ENCODE measurements around the gene IZUMO1R. TPM values are rescaled to one million over a fixed set of nuclear protein-coding genes. Genes with fewer than 3 reads are reported as not detected.
"Not testable (repeated sequence)": the region's sequence is repeated elsewhere in the genome, so short reads cannot be mapped to it uniquely, and the experiment has no call there.

IZUMO1R gene
- total RNA-seq, 2 experiments from 2014 or later, result not detected

- no peak for DNase-seq
- no peaks in the 10 kb centered on the region for H3K36me3 ChIP-seq (ENCODE audit: insufficient read depth, low read length)
- peaks cover 22% of the 10 kb centered on the region for H3K27me3 Mint-ChIP-seq
- TF ChIP-seq, protein P1, sequence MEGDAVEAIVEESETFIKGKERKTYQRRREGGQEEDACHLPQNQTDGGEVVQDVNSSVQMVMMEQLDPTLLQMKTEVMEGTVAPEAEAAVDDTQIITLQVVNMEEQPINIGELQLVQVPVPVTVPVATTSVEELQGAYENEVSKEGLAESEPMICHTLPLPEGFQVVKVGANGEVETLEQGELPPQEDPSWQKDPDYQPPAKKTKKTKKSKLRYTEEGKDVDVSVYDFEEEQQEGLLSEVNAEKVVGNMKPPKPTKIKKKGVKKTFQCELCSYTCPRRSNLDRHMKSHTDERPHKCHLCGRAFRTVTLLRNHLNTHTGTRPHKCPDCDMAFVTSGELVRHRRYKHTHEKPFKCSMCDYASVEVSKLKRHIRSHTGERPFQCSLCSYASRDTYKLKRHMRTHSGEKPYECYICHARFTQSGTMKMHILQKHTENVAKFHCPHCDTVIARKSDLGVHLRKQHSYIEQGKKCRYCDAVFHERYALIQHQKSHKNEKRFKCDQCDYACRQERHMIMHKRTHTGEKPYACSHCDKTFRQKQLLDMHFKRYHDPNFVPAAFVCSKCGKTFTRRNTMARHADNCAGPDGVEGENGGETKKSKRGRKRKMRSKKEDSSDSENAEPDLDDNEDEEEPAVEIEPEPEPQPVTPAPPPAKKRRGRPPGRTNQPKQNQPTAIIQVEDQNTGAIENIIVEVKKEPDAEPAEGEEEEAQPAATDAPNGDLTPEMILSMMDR (IDR thresholded peaks at IDR 0.05), result no peak
- H3K9me3 Mint-ChIP-seq, result peaks cover 3% of the 10 kb centered on the region
- H3K9me3 ChIP-seq (ENCODE audit: control insufficient read depth in 1 of 2, insufficient read depth in 1 of 2, low read length in 2 of 2), result peaks cover 0 to 5% of the 10 kb centered on the region in 2 experiments
- intact Hi-C loops (cut with DNase I, micrococcal nuclease), result no loop called here
- H3K27ac Mint-ChIP-seq, result no peak overlapping the region
- no peaks in the 10 kb centered on the region for H3K36me3 Mint-ChIP-seq (ENCODE audit: low read depth)
- H3K4me1 ChIP-seq (ENCODE audit: insufficient read depth, low read length), result no peaks in the 10 kb centered on the region
- ChIA-PET POLR2A (no interaction called here), CTCF (no interaction called here)
- H3K27me3 ChIP-seq (ENCODE audit: control insufficient read depth in 1 of 2, insufficient read depth in 2 of 2, low read length in 2 of 2), result peaks cover 0 to 4% of the 10 kb centered on the region in 2 experiments
- ATAC-seq (ENCODE audit: poor library complexity), result no peak
- no peaks in the 10 kb centered on the region for H3K4me1 Mint-ChIP-seq (ENCODE audit: low read depth)
- no peak overlapping the region for H3K4me3 Mint-ChIP-seq
- no peak overlapping the region for H3K4me3 ChIP-seq (ENCODE audit: low read length)
- H3K27ac ChIP-seq (ENCODE audit: low read depth in 1 of 2, low read length in 2 of 2), result no peak overlapping the region
These were observed 34.3 kb downstream of the IZUMO1R start for GRCh38 chr11:94338651-94339050.

- Mint-ChIP-seq H3K27ac (no peak overlapping the region), H3K9me3 (no peaks in the 10 kb centered on the region), H3K4me1 (ENCODE audit: low read depth) (no peaks in the 10 kb centered on the region), H3K27me3 (peaks cover 11% of the 10 kb centered on the region), H3K36me3 (ENCODE audit: low read depth) (no peaks in the 10 kb centered on the region), H3K4me3 (no peak overlapping the region)
- no peaks in the 10 kb centered on the region for H3K4me1 ChIP-seq (ENCODE audit: insufficient read depth, low read length)
- ATAC-seq (ENCODE audit: poor library complexity) (no peak), DNase-seq (no peak)
- no peak overlapping the region for H3K4me3 ChIP-seq (ENCODE audit: low read length)
- intact Hi-C loops (cut with DNase I, micrococcal nuclease), result no loop called here
- TF ChIP-seq, protein P1 (IDR thresholded peaks at IDR 0.05), result no peak
- POLR2A ChIA-PET, result no interaction called here
- CTCF ChIA-PET, result no interaction called here
- H3K27me3 ChIP-seq (ENCODE audit: control insufficient read depth in 1 of 2, insufficient read depth in 2 of 2, low read length in 2 of 2), result peaks cover 0 to 4% of the 10 kb centered on the region in 2 experiments
- H3K27ac ChIP-seq (ENCODE audit: low read depth in 1 of 2, low read length in 2 of 2), result no peak overlapping the region
- no peaks in the 10 kb centered on the region for H3K36me3 ChIP-seq (ENCODE audit: insufficient read depth, low read length)
- H3K9me3 ChIP-seq (ENCODE audit: control insufficient read depth in 1 of 2, insufficient read depth in 1 of 2, low read length in 2 of 2), result peaks cover 0 to 5% of the 10 kb centered on the region in 2 experiments
These were observed 37.9 kb downstream of the IZUMO1R start for GRCh38 chr11:94342250-94342649.

DNA sequence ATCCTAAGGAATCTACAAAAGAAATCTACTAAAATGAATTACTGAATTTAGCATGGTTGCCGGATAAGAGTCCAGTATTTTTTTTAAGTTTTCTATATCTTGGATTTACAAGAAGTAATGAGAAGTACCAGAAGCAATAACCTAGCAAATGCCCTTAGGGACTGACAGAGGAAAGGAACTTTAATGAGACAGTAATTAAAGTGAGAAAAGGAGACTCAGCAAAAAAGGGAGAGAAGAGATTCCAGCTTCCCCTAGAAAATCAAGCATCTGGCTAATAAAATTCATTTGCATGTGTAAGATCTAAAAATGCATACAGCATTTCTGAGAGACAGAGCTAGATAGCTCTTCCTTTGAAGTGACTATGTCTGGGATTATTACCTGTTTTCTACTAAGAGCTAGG, 39.1 kb downstream of the IZUMO1R start:
- no peak for ATAC-seq (ENCODE audit: poor library complexity)
- peaks cover 0 to 5% of the 10 kb centered on the region in 2 experiments for H3K9me3 ChIP-seq (ENCODE audit: control insufficient read depth in 1 of 2, insufficient read depth in 1 of 2, low read length in 2 of 2)
- Mint-ChIP-seq H3K4me3 (no peak overlapping the region), H3K27me3 (peaks cover 2% of the 10 kb centered on the region), H3K27ac (no peak overlapping the region), H3K9me3 (no peaks in the 10 kb centered on the region), H3K36me3 (ENCODE audit: low read depth) (no peaks in the 10 kb centered on the region), H3K4me1 (ENCODE audit: low read depth) (no peaks in the 10 kb centered on the region)
- no peaks in the 10 kb centered on the region for H3K36me3 ChIP-seq (ENCODE audit: insufficient read depth, low read length)
- H3K27ac ChIP-seq (ENCODE audit: low read depth in 1 of 2, low read length in 2 of 2), result no peak overlapping the region
- no peak for DNase-seq
- peaks cover 0 to 2% of the 10 kb centered on the region in 2 experiments for H3K27me3 ChIP-seq (ENCODE audit: control insufficient read depth in 1 of 2, insufficient read depth in 2 of 2, low read length in 2 of 2)
- intact Hi-C loops (cut with DNase I, micrococcal nuclease), result no loop called here
- TF ChIP-seq, protein P1 (IDR thresholded peaks at IDR 0.05), result no peak
- no peak overlapping the region for H3K4me3 ChIP-seq (ENCODE audit: low read length)
- ChIA-PET POLR2A (no interaction called here), CTCF (no interaction called here)
- no peaks in the 10 kb centered on the region for H3K4me1 ChIP-seq (ENCODE audit: insufficient read depth, low read length)

- H3K9me3 Mint-ChIP-seq; H3K4me1 ChIP-seq (ENCODE audit: insufficient read depth, low read length); H3K4me1 Mint-ChIP-seq (ENCODE audit: low read depth); POLR2A ChIA-PET; CTCF ChIA-PET; ATAC-seq (ENCODE audit: poor library complexity); H3K4me3 Mint-ChIP-seq; H3K36me3 Mint-ChIP-seq (ENCODE audit: low read depth); H3K9me3 ChIP-seq (ENCODE audit: control insufficient read depth in 1 of 2, insufficient read depth in 1 of 2, low read length in 2 of 2); H3K27me3 Mint-ChIP-seq; H3K27ac ChIP-seq (ENCODE audit: low read depth in 1 of 2, low read length in 2 of 2); H3K27ac Mint-ChIP-seq; intact Hi-C loops (cut with DNase I, micrococcal nuclease); H3K4me3 ChIP-seq (ENCODE audit: low read length); H3K27me3 ChIP-seq (ENCODE audit: control insufficient read depth in 1 of 2, insufficient read depth in 2 of 2, low read length in 2 of 2); H3K36me3 ChIP-seq (ENCODE audit: insufficient read depth, low read length); DNase-seq: not testable (repeated sequence)
These were observed 41.9 kb downstream of the IZUMO1R start for GRCh38 chr11:94346311-94346710.

GRCh38 chr11:94350850-94351563, 46.6 kb downstream of the IZUMO1R start:
- H3K4me1 Mint-ChIP-seq (ENCODE audit: low read depth); POLR2A ChIA-PET; intact Hi-C loops (cut with DNase I, micrococcal nuclease): not testable (repeated sequence)

More at GRCh38 chr11:94350850-94351563, 46.6 kb downstream of the IZUMO1R start:
- H3K4me3 Mint-ChIP-seq; H3K36me3 ChIP-seq (ENCODE audit: insufficient read depth, low read length); H3K4me3 ChIP-seq (ENCODE audit: low read length); H3K4me1 ChIP-seq (ENCODE audit: insufficient read depth, low read length); H3K36me3 Mint-ChIP-seq (ENCODE audit: low read depth); DNase-seq; H3K27me3 ChIP-seq (ENCODE audit: control insufficient read depth in 1 of 2, insufficient read depth in 2 of 2, low read length in 2 of 2); H3K27ac Mint-ChIP-seq; ATAC-seq (ENCODE audit: poor library complexity); H3K9me3 Mint-ChIP-seq; CTCF ChIA-PET; H3K9me3 ChIP-seq (ENCODE audit: control insufficient read depth in 1 of 2, insufficient read depth in 1 of 2, low read length in 2 of 2); H3K27ac ChIP-seq (ENCODE audit: low read depth in 1 of 2, low read length in 2 of 2): not testable (repeated sequence)
- peaks cover 16% of the 10 kb centered on the region for H3K27me3 Mint-ChIP-seq
